Coronary artery (tissue), 2 donors: ENCODE data around the gene GADL1.

Experiments
- DNase-seq: peaks from one replicate; pipeline ENCODE4 v3.0.0-alpha.2; 2017; ENCODE audit warnings: low spot score
- H3K27ac ChIP-seq, 2 donors: fragments of 200-600 bp; sonication (generic); one replicate each; pipeline ENCODE4 v1.5.1; 2016 to 2019
- H3K4me3 ChIP-seq: fragments of 200-600 bp; sonication (generic); 2 replicates; pipeline ENCODE4 v1.5.1; 2016; ENCODE audit warnings: mild to moderate bottlenecking, moderate library complexity
- CTCF ChIP-seq: fragments of 200-600 bp; sonication (generic); IDR thresholded peaks from one replicate; pipeline ENCODE4 v1.5.1; 2019; ENCODE audit warnings: antibody characterized with exemption

GADL1 gene

GRCh38 chr3:30878862-30879261 lies 15.6 kb downstream of the GADL1 start:
- no peak overlapping the region for H3K4me3 ChIP-seq
- no peak for DNase-seq
- no peak overlapping the region for H3K27ac ChIP-seq
- no peak for TF ChIP-seq CTCF

DNA sequence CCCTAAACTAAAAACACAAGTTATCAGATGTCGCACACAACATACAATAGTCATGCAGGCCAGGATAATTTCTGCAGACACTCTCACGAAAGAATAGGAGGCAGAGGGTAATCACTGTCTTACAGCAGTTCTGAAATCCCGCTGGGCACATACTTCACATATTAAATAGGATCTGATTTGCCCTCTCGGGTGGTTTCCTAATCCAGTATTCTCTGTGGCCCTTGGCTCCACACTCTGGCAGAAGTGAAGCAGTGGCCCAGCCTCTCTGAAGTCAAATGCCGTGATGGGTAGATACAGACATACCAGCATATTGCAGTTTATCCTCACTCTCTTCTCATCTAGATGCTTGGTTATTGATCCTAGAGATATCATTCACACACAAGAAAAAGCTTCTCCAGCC lies 19.0 kb downstream of the GADL1 start:
- H3K27ac ChIP-seq, result no peak overlapping the region
- DNase-seq, result no peak
- no peak overlapping the region for H3K4me3 ChIP-seq
- no peak for TF ChIP-seq CTCF

DNA sequence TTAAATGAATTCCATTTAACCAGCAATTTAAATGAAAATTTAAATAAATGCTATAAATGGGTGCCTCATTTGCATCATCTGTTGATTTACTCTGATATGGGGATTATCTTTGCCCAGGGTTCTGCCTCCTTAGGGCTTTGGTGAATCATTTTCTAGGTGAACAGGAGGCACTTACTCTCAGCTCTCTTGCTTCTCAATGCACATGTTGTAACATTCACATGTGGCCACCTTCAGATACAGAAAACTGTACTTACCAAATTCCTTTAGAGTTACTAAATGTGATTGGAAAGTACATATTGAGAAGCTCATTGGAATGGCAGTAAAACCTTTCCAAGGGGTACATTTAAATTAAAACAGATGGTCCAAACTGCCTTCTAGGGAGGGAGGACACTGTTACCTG lies 20.8 kb downstream of the GADL1 start:
- Histone ChIP-seq H3K27ac (no peak overlapping the region), H3K4me3 (no peak overlapping the region)
- DNase-seq, result no peak
- TF ChIP-seq CTCF, result no peak

GRCh38 chr3:30872879-30873278 lies 21.6 kb downstream of the GADL1 start:
- H3K27ac ChIP-seq, result no peak overlapping the region
- H3K4me3 ChIP-seq, result no peak overlapping the region
- TF ChIP-seq CTCF, result no peak

DNA sequence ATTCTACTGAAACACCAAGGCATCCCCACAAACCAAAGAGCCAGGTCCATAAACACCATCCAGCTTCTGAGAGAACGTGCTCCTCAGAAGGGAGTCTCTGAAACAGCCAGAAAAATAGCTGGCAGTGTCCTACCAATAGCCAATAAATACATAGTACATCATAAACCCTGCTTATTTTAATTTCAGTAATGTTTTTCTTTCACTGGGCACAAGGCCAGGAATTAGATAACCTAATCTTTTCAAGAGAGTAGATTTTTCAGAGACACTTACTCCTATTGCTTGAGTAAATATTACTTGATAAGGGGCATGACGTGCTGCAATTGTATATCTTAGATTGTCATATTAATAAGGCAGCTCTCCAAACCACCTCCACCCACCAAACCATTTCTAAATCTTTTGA lies 22.7 kb downstream of the GADL1 start:
- Histone ChIP-seq H3K27ac (no peak overlapping the region), H3K4me3 (no peak overlapping the region)
- TF ChIP-seq CTCF, result no peak
- DNase-seq, result no peak

More at GRCh38 chr3:30872879-30873278, 21.6 kb downstream of the GADL1 start:
- DNase-seq, result no peak

- DNase-seq, result no peak
- no peak for TF ChIP-seq CTCF
- H3K4me3 ChIP-seq, result no peak overlapping the region
- no peak overlapping the region for H3K27ac ChIP-seq
Observed at GRCh38 chr3:30864836-30865235, 29.6 kb downstream of the GADL1 start.

DNA sequence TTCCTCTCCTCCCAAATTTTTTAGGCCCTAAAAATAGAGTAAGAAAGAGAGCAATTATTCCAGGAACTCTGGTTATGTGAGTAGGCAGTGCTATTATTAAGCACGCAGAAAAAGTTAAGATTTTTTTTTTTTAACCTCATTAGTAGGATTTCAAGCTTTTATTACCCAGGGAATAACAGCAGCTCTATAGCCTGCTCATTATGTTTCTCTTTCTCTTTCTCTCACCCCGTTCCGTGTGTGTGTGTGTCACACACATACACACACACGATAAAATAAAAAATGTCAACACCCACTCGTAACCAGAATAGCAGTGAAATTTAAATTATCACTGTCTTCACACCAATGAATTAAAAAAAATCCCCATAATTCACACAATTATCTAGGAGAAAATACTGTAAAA lies 30.3 kb downstream of the GADL1 start:
- H3K4me3 ChIP-seq, result no peak overlapping the region
- DNase-seq, result no peak
- no peak for TF ChIP-seq CTCF
- no peak overlapping the region for H3K27ac ChIP-seq
